Prostate gland (tissue), 2 donors: Measurements from ENCODE around the gene ZNF792. TPM values are rescaled to one million over a fixed set of nuclear protein-coding genes. Genes with fewer than 3 reads are reported as not detected.

Experiments used
- DNase-seq: peaks from one replicate; pipeline ENCODE4 v3.0.0-alpha.2; 2019; ENCODE audit warnings: low spot score
- H3K27ac ChIP-seq, 2 donors: fragments of 200-600 bp; sonication (generic); 2 replicates each; pipeline ENCODE4 v1.5.1; 2017 to 2019
- H3K27me3 ChIP-seq: fragments of 200-600 bp; sonication (generic); replicated peaks from 2 replicates; pipeline ENCODE4 v1.5.1; 2019; ENCODE audit not compliant: insufficient read depth
- H3K36me3 ChIP-seq, 2 donors: fragments of 200-600 bp; sonication (generic); 1 replicate in 1 of 2; 2 replicates in 1 of 2; pipeline versions ENCODE4 v1.5.1 to v1.8.1; 2017 to 2019
- H3K4me1 ChIP-seq: fragments of 200-600 bp; sonication (generic); replicated peaks from 2 replicates; pipeline ENCODE4 v1.5.1; 2019
- H3K4me3 ChIP-seq, 2 donors: fragments of 200-600 bp; sonication (generic); 2 replicates each; pipeline ENCODE4 v1.5.1; 2017 to 2019
- H3K9me3 ChIP-seq: fragments of 200-600 bp; sonication (generic); 2 replicates; pipeline ENCODE4 v1.5.1; 2017
- POLR2A ChIP-seq: fragments of 450-650 bp; IDR thresholded peaks from one replicate; pipeline ENCODE4 v1.6.1; 2016; ENCODE audit warnings: antibody characterized with exemption, mild to moderate bottlenecking
- POLR2AphosphoS5 ChIP-seq: sonication (generic); formaldehyde crosslinking; IDR thresholded peaks from one replicate; pipeline ENCODE4 v1.6.1; 2017; ENCODE audit warnings: antibody characterized with exemption
- WGBS: methylation state at CpG from one replicate; pipeline ENCODE4 v1.1.5; 2018; 5-methylcytosine and 5-hydroxymethylcytosine counted together
- intact Hi-C: fragments of 100-400 bp; cut with DNase I; formaldehyde crosslinking; loops from one replicate; pipeline ENCODE4 v1.14.2; 2022
- total RNA-seq, 2 donors: library from RNA; depleted of rRNA; stranded (reverse); fragments of >200 nt; gene quantifications; one replicate each; pipeline ENCODE4 v1.1.0, GENCODE V29; 2016
- TF ChIP-seq, protein P1 (sequence below), 4 experiments: fragments of 200-600 bp in 2 of 4; fragments of 450-650 bp in 2 of 4; sonication (generic) in 2 of 4; IDR thresholded peaks; 1 replicate in 3 of 4; 2 replicates in 1 of 4; pipeline ENCODE4 v1.5.1; 2016 to 2019; ENCODE audit warnings: antibody characterized with exemption in 4 of 4, mild to moderate bottlenecking in 2 of 4, moderate library complexity in 2 of 4

The ZNF792 gene
- total RNA-seq, 2 donors from 2014 or later, result 8.2 to 9.3 TPM

DNA sequence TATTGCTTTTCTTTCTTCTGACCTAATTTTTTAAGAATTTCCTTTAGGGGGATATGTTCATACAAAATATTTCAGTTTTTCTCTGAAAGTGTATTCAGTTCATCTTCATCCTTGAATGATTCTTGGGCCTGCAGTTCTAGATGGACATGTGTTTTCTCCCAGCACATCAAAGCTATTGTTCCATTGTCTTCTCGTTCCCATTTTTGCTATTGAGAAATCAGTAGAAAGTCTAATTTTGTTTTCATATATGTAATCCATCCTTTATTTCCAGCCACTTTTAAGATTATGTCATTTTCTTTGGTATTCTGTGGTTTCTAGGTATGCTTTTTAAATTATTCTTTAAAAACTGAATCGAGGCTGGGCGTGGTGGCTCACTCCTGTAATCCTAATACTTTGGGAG, 20.3 kb upstream of the ZNF792 start:
- no peaks in the 10 kb centered on the region for H3K9me3 ChIP-seq
- TF ChIP-seq, protein P1, sequence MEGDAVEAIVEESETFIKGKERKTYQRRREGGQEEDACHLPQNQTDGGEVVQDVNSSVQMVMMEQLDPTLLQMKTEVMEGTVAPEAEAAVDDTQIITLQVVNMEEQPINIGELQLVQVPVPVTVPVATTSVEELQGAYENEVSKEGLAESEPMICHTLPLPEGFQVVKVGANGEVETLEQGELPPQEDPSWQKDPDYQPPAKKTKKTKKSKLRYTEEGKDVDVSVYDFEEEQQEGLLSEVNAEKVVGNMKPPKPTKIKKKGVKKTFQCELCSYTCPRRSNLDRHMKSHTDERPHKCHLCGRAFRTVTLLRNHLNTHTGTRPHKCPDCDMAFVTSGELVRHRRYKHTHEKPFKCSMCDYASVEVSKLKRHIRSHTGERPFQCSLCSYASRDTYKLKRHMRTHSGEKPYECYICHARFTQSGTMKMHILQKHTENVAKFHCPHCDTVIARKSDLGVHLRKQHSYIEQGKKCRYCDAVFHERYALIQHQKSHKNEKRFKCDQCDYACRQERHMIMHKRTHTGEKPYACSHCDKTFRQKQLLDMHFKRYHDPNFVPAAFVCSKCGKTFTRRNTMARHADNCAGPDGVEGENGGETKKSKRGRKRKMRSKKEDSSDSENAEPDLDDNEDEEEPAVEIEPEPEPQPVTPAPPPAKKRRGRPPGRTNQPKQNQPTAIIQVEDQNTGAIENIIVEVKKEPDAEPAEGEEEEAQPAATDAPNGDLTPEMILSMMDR (IDR thresholded peaks at IDR 0.05), result no peak
- TF ChIP-seq POLR2AphosphoS5 (no peak), POLR2A (no peak)
- no peaks in the 10 kb centered on the region for H3K36me3 ChIP-seq
- no peak for DNase-seq
- 96% methylated on average over 3 of the region's 3 CpGs for WGBS
- no peaks in the 10 kb centered on the region for H3K27me3 ChIP-seq
- no peak overlapping the region for H3K27ac ChIP-seq
- H3K4me3 ChIP-seq, result no peak overlapping the region
- H3K4me1 ChIP-seq, result no peaks in the 10 kb centered on the region
- intact Hi-C loops, result no loop called here

DNA sequence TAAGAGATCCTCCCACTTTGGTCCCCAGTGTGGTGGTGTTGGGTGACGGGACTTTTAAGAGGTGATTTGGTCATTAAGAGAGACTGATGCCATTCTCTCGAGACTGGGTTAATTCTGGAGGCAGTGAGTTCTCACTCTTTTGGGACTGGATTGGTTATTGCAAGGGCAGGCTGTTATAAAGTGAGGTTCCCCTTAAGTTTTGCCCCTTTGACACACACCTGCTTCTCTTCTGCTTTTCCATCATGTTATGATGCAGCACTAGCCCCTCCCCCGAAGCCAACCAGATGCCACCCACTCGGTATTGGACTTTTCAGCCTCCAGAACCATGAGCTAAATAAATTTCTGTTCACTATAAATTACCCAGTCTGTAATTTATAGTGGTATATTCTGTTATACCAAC, 19.8 kb upstream of the ZNF792 start:
- 86% methylated on average over 4 of the region's 4 CpGs for WGBS
- Histone ChIP-seq H3K27me3 (no peaks in the 10 kb centered on the region), H3K4me3 (no peak overlapping the region), H3K4me1 (no peaks in the 10 kb centered on the region), H3K9me3 (no peaks in the 10 kb centered on the region), H3K27ac (no peak overlapping the region), H3K36me3 (no peaks in the 10 kb centered on the region)
- intact Hi-C loops, result no loop called here
- no peak for DNase-seq
- TF ChIP-seq POLR2A (no peak), POLR2AphosphoS5 (no peak)
- TF ChIP-seq, protein P1 (IDR thresholded peaks at IDR 0.05), result no peak

DNA sequence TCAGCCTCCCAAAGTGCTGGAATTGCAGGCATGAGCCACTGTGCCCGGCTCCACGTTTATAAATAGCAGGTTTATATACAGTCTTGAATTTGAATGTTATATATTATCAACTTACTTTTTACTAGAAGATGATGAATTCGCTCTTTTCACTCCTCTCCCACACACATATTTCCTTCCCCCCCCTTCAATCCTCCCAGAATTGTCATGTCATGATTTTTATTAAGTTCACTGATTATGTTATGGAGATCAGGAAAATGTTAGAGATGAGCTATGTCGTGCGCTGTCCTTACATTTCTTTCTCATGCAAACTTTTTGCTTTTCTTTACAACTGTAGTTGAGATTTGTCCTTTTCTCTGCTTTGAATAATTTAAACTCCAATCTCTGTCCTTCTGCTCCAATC, 18.2 kb upstream of the ZNF792 start:
- intact Hi-C loops, result no loop called here
- Histone ChIP-seq H3K9me3 (no peaks in the 10 kb centered on the region), H3K4me3 (no peak overlapping the region), H3K4me1 (no peaks in the 10 kb centered on the region), H3K27me3 (no peaks in the 10 kb centered on the region), H3K36me3 (no peaks in the 10 kb centered on the region), H3K27ac (no peak overlapping the region)
- no peak for TF ChIP-seq POLR2A
- TF ChIP-seq, protein P1 (IDR thresholded peaks at IDR 0.05), result no peak
- TF ChIP-seq POLR2AphosphoS5, result no peak
- DNase-seq, result no peak
- 63% methylated on average over 5 of the region's 5 CpGs for WGBS

DNA sequence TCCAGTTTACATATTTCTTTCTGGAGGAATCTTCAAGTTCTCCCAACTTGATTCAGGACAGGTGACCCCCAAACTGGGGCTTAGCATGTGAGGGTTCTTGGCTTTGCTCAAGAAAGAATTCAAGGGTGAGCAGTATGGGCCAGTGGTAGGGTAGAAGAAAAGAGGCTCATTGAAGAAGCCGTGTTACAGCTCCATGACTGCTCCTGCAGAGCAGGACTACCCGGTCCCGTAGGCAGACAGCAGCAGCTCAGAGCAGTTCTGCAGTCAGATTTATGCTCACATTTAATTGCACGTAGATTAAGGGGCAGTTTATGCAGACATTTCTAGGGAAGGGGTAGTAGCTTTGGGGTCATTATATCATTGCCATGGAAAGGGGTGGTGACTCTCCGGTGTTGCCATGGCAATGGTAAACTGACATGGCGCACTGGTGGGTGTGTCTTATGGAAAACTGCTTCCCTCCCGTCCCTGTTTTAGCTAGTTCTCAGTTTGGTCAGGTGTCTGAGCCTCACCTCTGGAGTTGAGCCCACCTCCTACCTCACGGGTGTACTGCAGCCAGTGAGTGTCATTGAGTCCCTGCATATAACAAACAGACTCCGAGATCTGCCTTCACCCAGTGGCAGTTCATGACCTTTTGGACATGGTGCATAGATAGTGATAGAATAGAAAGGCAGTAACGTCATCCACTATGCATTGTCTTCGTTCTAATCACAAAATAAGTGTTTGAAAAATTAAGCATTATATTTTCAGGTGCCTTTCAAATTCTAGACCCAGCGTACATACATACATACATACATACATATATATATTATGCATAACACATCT, 16.0 kb upstream of the ZNF792 start:
- no peaks in the 10 kb centered on the region for H3K4me1 ChIP-seq
- H3K9me3 ChIP-seq, result no peaks in the 10 kb centered on the region
- no peak for DNase-seq
- WGBS, result 79% methylated on average over 12 of the region's 12 CpGs
- H3K36me3 ChIP-seq, result no peaks in the 10 kb centered on the region
- no peak overlapping the region for H3K4me3 ChIP-seq
- no peaks in the 10 kb centered on the region for H3K27me3 ChIP-seq
- TF ChIP-seq, protein P1 (IDR thresholded peaks at IDR 0.05), result no peak
- no peak for TF ChIP-seq POLR2A
- no peak for TF ChIP-seq POLR2AphosphoS5
- intact Hi-C loops, result loop anchor here (10.0 kb wide), 1 partner anchor 105 kb away; no protein-coding TSS in a partner anchor
- H3K27ac ChIP-seq, result no peak overlapping the region

DNA sequence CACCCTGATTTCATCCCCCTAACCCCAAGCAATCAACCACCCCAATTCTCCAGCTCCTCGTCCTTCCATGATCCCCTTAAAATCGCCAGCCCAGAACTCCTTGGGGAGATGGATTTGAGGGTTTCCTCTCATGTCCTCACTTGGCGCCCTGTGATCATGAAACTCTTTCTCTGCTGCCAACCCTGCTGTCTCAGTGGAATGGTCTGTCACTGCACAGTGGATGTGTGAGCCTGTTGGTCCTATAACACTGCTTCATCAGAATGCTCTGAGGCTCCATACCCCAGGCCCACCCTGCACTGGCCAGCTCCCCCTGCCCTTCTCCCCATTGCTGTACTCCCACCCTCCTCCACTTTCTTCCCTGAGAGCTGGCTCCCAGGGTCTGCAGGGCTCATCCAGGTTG, 12.6 kb upstream of the ZNF792 start:
- H3K4me3 ChIP-seq, result no peak overlapping the region
- TF ChIP-seq POLR2AphosphoS5 (no peak), POLR2A (no peak)
- TF ChIP-seq, protein P1 (IDR thresholded peaks at IDR 0.05), result no peak
- no peaks in the 10 kb centered on the region for H3K9me3 ChIP-seq
- H3K36me3 ChIP-seq, result no peaks in the 10 kb centered on the region
- no peaks in the 10 kb centered on the region for H3K4me1 ChIP-seq
- intact Hi-C loops, result loop anchor here (10.0 kb wide), 1 partner anchor 108 kb away; no protein-coding TSS in a partner anchor
- H3K27me3 ChIP-seq, result no peaks in the 10 kb centered on the region
- H3K27ac ChIP-seq, result no peak overlapping the region
- WGBS, result 88% methylated on average over 3 of the region's 3 CpGs
- no peak for DNase-seq
